ENCODE results near the gene HOXA13. TPM values are rescaled to one million over a fixed set of nuclear protein-coding genes. Genes with fewer than 3 reads are reported as not detected.

Gene HOXA13
- total RNA-seq, 1 donor from 2014 or later = not detected

DNA sequence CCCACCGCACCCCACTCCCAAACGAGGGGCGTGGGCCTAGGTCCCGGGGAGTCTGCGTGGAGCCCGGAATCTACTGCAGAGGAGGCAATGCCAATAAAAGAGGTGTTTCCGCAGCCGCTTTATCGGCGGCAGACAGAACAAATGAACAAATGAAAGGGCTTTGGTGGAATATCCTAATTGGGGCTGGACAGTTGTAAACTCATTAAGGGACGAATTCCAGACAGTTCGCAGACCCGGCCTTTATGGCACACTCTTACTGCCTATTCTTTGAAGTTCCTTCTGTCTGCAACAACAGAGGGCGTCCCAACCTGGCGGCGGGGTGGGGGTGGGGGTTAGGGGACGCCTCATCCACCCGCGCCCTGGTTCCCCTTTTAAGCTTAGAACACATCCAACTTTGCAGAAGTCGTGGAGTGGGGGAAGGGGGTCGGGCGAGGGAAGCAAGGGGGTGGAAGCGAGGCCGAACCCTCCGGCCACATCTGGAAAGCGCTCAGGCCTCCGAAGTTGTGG, 38.6 kb downstream of the HOXA13 start:
- Mint-ChIP-seq H3K4me3 (ENCODE audit: unreplicated experiment) (no peak overlapping the region), H3K9me3 (ENCODE audit: unreplicated experiment) (no peaks in the 10 kb centered on the region), H3K27me3 (ENCODE audit: unreplicated experiment) (peaks cover 36% of the 10 kb centered on the region), H3K4me1 (ENCODE audit: unreplicated experiment) (peaks cover 14% of the 10 kb centered on the region), H3K27ac (ENCODE audit: unreplicated experiment) (no peak overlapping the region), H3K36me3 (ENCODE audit: low read depth, unreplicated experiment) (peaks cover 6% of the 10 kb centered on the region)
- TF ChIP-seq, protein P1, sequence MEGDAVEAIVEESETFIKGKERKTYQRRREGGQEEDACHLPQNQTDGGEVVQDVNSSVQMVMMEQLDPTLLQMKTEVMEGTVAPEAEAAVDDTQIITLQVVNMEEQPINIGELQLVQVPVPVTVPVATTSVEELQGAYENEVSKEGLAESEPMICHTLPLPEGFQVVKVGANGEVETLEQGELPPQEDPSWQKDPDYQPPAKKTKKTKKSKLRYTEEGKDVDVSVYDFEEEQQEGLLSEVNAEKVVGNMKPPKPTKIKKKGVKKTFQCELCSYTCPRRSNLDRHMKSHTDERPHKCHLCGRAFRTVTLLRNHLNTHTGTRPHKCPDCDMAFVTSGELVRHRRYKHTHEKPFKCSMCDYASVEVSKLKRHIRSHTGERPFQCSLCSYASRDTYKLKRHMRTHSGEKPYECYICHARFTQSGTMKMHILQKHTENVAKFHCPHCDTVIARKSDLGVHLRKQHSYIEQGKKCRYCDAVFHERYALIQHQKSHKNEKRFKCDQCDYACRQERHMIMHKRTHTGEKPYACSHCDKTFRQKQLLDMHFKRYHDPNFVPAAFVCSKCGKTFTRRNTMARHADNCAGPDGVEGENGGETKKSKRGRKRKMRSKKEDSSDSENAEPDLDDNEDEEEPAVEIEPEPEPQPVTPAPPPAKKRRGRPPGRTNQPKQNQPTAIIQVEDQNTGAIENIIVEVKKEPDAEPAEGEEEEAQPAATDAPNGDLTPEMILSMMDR (IDR thresholded peaks at IDR 0.05; ENCODE audit: unreplicated experiment) = peak; percentile 54
- DNase-seq (ENCODE audit: low spot score) = no peak

DNA sequence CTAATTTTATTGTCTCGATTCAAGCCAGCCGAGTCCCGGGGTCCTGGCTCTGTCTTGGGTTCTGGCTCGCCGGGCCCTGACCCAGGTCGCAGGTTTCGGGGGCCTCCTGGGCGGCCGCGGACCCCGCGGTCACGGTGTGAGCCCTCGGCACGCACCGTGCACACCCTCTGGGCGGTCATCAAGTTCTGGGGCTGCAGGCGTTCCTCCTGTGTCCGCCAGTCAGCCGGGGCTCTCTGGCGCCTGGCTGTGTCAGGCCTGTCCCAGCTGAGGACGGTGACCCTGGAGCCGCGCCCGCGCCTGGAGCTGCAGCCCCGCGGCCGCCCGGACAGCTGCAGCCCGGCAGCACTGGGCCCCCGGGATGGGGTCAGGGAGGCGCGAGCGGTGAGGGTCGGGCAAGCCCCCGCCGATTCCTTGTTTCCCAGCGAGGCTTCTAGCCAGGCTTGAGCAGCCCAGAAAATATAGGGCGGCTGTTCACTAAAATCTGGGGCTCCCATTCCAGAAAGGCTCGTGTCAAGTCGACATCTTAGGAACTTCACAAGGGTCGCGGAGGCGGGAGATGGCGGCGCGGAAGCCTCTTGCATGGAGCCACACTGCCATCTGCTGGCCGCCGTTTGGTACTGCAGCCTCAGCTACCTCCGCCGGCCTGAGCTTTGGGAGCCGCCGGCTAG, 39.2 kb downstream of the HOXA13 start:
- H3K27ac Mint-ChIP-seq (ENCODE audit: unreplicated experiment) = no peak overlapping the region
- no peaks in the 10 kb centered on the region for H3K9me3 Mint-ChIP-seq (ENCODE audit: unreplicated experiment)
- H3K36me3 Mint-ChIP-seq (ENCODE audit: low read depth, unreplicated experiment) = peaks cover 5% of the 10 kb centered on the region
- TF ChIP-seq, protein P1 (IDR thresholded peaks at IDR 0.05; ENCODE audit: unreplicated experiment) = peak; percentile 100
- DNase-seq (ENCODE audit: low spot score) = peak; percentile 93
- peaks cover 36% of the 10 kb centered on the region for H3K27me3 Mint-ChIP-seq (ENCODE audit: unreplicated experiment)
- no peak overlapping the region for H3K4me3 Mint-ChIP-seq (ENCODE audit: unreplicated experiment)
- H3K4me1 Mint-ChIP-seq (ENCODE audit: unreplicated experiment) = peaks cover 13% of the 10 kb centered on the region

DNA sequence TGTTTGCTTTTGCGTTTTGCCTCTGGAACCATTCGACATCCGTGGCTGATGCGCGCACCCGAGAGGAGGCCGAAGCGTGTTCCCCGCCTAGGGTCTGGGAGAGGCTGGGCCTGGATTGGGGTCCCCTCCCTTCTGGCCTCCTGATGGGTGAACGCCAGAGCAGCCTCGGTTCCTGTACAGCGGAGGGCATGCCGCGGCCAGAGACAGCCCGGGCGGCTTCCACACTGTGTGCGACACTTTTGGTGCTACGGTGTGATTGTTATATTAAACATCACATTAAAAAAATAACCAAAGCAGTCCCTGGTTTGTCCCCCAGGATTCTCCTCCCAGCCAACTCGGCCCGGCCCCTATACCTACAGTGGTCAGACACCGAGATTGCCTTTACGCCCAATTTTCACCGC, 39.7 kb downstream of the HOXA13 start:
- DNase-seq (ENCODE audit: low spot score) = no peak
- Mint-ChIP-seq H3K4me1 (ENCODE audit: unreplicated experiment) (peaks cover 14% of the 10 kb centered on the region), H3K27me3 (ENCODE audit: unreplicated experiment) (peaks cover 38% of the 10 kb centered on the region), H3K4me3 (ENCODE audit: unreplicated experiment) (no peak overlapping the region), H3K36me3 (ENCODE audit: low read depth, unreplicated experiment) (peaks cover 3% of the 10 kb centered on the region), H3K27ac (ENCODE audit: unreplicated experiment) (no peak overlapping the region), H3K9me3 (ENCODE audit: unreplicated experiment) (no peaks in the 10 kb centered on the region)
- TF ChIP-seq, protein P1 (IDR thresholded peaks at IDR 0.05; ENCODE audit: unreplicated experiment) = no peak

DNA sequence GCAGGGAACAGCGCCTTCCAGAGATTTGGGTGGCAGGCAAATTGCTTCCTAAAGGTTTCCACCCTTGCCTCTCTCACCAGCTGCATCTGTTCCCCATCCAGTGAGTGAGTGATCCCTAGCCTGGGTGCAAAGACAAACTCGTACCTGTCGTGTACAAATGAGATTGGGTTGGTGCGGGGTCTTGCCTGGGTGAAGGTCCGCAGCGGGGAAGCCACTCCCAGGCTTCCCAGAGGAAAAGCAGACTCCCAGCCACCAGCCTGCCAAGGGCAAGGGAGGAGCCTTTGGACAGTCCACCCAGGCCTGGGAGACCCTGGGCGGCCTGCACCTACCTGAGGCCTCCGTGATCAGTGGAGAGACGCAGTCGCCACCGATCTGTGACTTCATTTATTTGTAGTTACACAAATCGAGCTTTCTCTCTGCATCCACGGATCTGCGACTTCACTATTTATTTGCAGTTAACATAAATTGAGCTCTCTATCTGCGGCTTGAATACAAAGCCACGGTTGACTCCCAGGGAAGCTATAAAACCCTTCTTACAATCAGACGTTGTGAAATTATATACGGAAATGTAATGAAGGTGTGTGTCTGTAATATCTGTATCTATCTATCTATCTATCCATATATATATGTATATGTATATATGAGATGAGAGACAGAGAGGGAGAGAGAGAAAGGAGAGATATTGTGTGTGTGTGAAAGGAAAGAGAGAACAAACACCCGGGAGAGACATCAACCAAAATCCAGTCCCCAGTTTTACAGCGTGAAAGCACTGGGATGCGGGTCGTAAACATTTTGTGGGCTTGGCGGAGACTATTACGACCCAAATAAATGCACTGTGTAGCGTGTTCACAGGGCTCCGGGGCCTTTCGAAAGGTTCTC, 40.4 kb downstream of the HOXA13 start:
- peaks cover 3% of the 10 kb centered on the region for H3K36me3 Mint-ChIP-seq (ENCODE audit: low read depth, unreplicated experiment)
- H3K4me3 Mint-ChIP-seq (ENCODE audit: unreplicated experiment) = peak overlapping the region; percentile 1
- no peaks in the 10 kb centered on the region for H3K9me3 Mint-ChIP-seq (ENCODE audit: unreplicated experiment)
- DNase-seq (ENCODE audit: low spot score) = no peak
- TF ChIP-seq, protein P1 (IDR thresholded peaks at IDR 0.05; ENCODE audit: unreplicated experiment) = no peak
- peaks cover 17% of the 10 kb centered on the region for H3K4me1 Mint-ChIP-seq (ENCODE audit: unreplicated experiment)
- H3K27ac Mint-ChIP-seq (ENCODE audit: unreplicated experiment) = no peak overlapping the region
- H3K27me3 Mint-ChIP-seq (ENCODE audit: unreplicated experiment) = peaks cover 41% of the 10 kb centered on the region
